ENCODE measurements around the gene NPAS3.

NPAS3 gene

DNA sequence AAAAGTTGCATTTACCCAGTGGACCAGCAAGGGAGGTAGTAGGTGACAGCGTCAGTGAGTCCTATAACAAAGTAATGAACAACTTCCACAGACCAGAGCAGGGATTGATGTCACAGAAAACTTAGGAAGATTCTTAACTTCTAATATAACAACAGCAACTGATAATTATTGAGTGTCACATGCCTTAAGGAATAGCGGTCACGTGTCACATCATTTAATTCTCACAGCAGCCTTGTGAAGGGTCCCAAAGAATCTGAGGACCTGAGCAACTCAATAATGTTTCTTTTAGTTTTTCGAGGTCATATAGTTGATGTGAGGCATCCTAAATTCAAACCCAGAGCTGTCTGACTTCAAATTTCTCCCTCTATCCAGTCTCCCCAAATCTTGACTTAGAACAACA, 590.0 kb downstream of the NPAS3 start:
- H3K4me1 ChIP-seq (ENCODE audit: insufficient read depth, poor library complexity, severe bottlenecking), result peaks cover 19% of the 10 kb centered on the region
- no peaks in the 10 kb centered on the region for H3K27me3 ChIP-seq (ENCODE audit: insufficient read depth, poor library complexity, severe bottlenecking)
- TF ChIP-seq, protein P1, sequence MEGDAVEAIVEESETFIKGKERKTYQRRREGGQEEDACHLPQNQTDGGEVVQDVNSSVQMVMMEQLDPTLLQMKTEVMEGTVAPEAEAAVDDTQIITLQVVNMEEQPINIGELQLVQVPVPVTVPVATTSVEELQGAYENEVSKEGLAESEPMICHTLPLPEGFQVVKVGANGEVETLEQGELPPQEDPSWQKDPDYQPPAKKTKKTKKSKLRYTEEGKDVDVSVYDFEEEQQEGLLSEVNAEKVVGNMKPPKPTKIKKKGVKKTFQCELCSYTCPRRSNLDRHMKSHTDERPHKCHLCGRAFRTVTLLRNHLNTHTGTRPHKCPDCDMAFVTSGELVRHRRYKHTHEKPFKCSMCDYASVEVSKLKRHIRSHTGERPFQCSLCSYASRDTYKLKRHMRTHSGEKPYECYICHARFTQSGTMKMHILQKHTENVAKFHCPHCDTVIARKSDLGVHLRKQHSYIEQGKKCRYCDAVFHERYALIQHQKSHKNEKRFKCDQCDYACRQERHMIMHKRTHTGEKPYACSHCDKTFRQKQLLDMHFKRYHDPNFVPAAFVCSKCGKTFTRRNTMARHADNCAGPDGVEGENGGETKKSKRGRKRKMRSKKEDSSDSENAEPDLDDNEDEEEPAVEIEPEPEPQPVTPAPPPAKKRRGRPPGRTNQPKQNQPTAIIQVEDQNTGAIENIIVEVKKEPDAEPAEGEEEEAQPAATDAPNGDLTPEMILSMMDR (IDR thresholded peaks at IDR 0.05; ENCODE audit: poor library complexity, severe bottlenecking), result no peak
- DNase-seq (ENCODE audit: low spot score) (no peak), ATAC-seq (ENCODE audit: low read depth) (no peak)
- H3K27ac ChIP-seq (ENCODE audit: poor library complexity, severe bottlenecking), result no peak overlapping the region
- no peaks in the 10 kb centered on the region for H3K9me3 ChIP-seq (ENCODE audit: severe bottlenecking)
- H3K36me3 ChIP-seq (ENCODE audit: low read depth), result no peaks in the 10 kb centered on the region
- H3K4me3 ChIP-seq (ENCODE audit: severe bottlenecking), result no peak overlapping the region

DNA sequence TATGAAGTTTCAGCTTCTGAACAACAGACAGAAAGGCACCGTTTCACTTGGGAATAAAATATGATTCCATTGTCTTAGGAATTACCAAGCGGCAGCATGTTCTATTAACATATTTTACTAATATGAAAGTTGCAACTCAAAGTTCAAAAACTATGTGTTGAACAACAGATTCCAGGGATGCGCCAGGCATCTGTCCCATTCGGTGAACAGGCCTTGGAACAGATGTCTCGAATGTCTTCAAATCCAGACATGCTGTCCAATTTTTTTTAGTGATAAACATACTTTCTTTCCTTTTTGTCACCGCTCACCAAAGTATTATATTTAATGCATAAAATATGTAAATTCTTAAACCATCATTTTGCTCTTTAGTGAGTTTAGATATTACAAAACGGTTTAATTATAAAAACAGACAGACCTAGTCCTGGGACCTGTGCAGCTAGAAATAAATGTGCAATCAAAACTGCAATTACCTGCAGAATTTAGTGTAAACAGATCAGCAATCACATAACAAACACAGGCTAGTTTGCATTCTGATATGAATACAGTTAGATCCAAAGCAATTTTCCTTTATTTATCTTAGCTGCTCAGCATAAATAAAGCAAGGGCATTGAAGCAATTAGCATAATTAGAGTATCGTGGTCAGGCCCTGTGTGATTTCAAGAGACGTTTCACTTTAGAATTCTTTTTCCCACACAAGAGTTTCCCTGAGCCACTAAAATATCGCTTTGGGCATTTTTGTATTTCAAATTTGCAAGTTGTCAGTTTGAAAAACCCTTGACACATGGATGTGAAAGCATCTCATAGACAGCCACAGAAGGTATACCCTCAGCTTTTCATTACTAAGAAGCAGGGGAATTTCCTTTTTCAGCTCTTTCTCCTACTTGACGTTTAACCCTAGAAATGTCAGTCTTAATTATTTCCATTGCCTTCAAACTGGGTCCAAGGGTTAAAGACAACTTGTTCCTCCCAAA, 591.4 kb downstream of the NPAS3 start:
- H3K4me1 ChIP-seq (ENCODE audit: insufficient read depth, poor library complexity, severe bottlenecking), result peaks cover 13% of the 10 kb centered on the region
- ATAC-seq (ENCODE audit: low read depth), result no peak
- TF ChIP-seq, protein P1 (IDR thresholded peaks at IDR 0.05; ENCODE audit: poor library complexity, severe bottlenecking), result no peak
- no peaks in the 10 kb centered on the region for H3K9me3 ChIP-seq (ENCODE audit: severe bottlenecking)
- H3K36me3 ChIP-seq (ENCODE audit: low read depth), result no peaks in the 10 kb centered on the region
- no peak overlapping the region for H3K27ac ChIP-seq (ENCODE audit: poor library complexity, severe bottlenecking)
- no peaks in the 10 kb centered on the region for H3K27me3 ChIP-seq (ENCODE audit: insufficient read depth, poor library complexity, severe bottlenecking)
- no peak overlapping the region for H3K4me3 ChIP-seq (ENCODE audit: severe bottlenecking)
- DNase-seq (ENCODE audit: low spot score), result no peak

DNA sequence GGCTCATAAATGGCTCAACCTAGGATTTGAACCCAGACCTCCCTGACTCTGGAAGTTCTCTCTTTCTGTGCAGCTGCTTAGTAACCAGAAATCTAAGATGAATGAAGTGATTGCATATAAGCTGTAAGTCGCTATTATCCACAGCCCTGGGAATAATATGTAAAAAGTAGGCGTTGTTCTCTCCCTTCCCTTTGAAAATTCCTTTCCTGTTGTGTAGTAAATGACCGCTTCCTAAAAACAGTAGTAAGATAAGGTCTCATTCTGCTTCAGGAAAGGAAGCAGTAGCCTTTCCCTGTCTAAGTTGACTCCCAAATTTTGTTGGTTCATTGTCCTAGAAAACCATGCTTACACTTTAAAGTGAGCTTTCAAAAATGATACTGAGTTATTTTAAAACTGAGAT, 593.9 kb downstream of the NPAS3 start:
- Histone ChIP-seq H3K4me1 (ENCODE audit: insufficient read depth, poor library complexity, severe bottlenecking) (no peaks in the 10 kb centered on the region), H3K9me3 (ENCODE audit: severe bottlenecking) (no peaks in the 10 kb centered on the region), H3K4me3 (ENCODE audit: severe bottlenecking) (no peak overlapping the region), H3K36me3 (ENCODE audit: low read depth) (no peaks in the 10 kb centered on the region), H3K27ac (ENCODE audit: poor library complexity, severe bottlenecking) (no peak overlapping the region), H3K27me3 (ENCODE audit: insufficient read depth, poor library complexity, severe bottlenecking) (no peaks in the 10 kb centered on the region)
- ATAC-seq (ENCODE audit: low read depth) (no peak), DNase-seq (ENCODE audit: low spot score) (no peak)
- TF ChIP-seq, protein P1 (IDR thresholded peaks at IDR 0.05; ENCODE audit: poor library complexity, severe bottlenecking), result no peak

DNA sequence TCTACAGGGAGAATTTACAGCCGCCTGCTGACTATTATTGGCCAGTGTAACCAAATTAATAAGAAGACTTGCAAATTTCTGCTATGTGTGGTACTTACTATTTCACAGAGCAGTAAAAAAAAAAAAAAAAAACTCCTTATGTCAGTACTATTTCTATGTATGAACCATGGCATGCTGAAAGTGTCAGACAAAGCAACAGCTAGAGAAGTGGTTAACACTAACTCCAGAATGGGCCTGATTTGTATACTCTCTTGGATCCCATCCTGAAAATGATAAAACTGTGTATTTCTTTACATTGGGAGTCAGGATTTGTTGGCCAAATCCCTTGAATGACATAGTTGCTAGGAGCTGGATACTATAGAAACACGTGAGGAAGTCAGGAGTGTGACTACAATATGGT, 595.4 kb downstream of the NPAS3 start:
- ATAC-seq (ENCODE audit: low read depth) (no peak), DNase-seq (ENCODE audit: low spot score) (no peak)
- H3K36me3 ChIP-seq (ENCODE audit: low read depth), result no peaks in the 10 kb centered on the region
- no peak overlapping the region for H3K27ac ChIP-seq (ENCODE audit: poor library complexity, severe bottlenecking)
- H3K9me3 ChIP-seq (ENCODE audit: severe bottlenecking), result no peaks in the 10 kb centered on the region
- no peaks in the 10 kb centered on the region for H3K4me1 ChIP-seq (ENCODE audit: insufficient read depth, poor library complexity, severe bottlenecking)
- TF ChIP-seq, protein P1 (IDR thresholded peaks at IDR 0.05; ENCODE audit: poor library complexity, severe bottlenecking), result no peak
- H3K27me3 ChIP-seq (ENCODE audit: insufficient read depth, poor library complexity, severe bottlenecking), result no peaks in the 10 kb centered on the region
- H3K4me3 ChIP-seq (ENCODE audit: severe bottlenecking), result no peak overlapping the region

DNA sequence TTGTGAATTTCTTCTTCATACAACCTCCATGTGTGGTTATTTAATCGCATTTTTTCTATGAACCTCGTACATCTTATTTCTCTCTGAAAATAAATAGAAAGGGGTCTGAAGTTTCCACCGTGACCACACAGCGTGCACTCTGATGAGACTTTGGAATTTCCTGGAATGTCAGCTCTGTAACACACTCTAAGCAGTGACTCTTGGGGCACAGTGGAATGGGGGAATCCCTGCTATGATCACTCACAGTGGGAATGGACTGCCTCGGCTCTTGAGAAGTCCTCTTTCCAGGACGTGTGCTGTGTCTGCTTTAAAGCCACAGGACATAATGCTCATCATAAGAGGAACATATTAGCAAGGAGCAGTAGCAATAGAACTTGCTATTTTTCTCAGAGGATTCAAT, 596.0 kb downstream of the NPAS3 start:
- no peak for DNase-seq (ENCODE audit: low spot score)
- Histone ChIP-seq H3K36me3 (ENCODE audit: low read depth) (no peaks in the 10 kb centered on the region), H3K4me1 (ENCODE audit: insufficient read depth, poor library complexity, severe bottlenecking) (no peaks in the 10 kb centered on the region), H3K9me3 (ENCODE audit: severe bottlenecking) (no peaks in the 10 kb centered on the region), H3K27me3 (ENCODE audit: insufficient read depth, poor library complexity, severe bottlenecking) (no peaks in the 10 kb centered on the region), H3K27ac (ENCODE audit: poor library complexity, severe bottlenecking) (no peak overlapping the region), H3K4me3 (ENCODE audit: severe bottlenecking) (no peak overlapping the region)
- TF ChIP-seq, protein P1 (IDR thresholded peaks at IDR 0.05; ENCODE audit: poor library complexity, severe bottlenecking), result no peak
- no peak for ATAC-seq (ENCODE audit: low read depth)
